Measurements from ENCODE around the gene PKDCC. TPM values are rescaled to one million over a fixed set of nuclear protein-coding genes. Genes with fewer than 3 reads are reported as not detected.

Gene PKDCC
- total and polyA plus RNA-seq, 10 of the 15 experiments (the other 5 are each of a cell fraction or from before 2014, with no cell fraction given), result 0.13 to 10.2 (median 2.3) TPM

DNA sequence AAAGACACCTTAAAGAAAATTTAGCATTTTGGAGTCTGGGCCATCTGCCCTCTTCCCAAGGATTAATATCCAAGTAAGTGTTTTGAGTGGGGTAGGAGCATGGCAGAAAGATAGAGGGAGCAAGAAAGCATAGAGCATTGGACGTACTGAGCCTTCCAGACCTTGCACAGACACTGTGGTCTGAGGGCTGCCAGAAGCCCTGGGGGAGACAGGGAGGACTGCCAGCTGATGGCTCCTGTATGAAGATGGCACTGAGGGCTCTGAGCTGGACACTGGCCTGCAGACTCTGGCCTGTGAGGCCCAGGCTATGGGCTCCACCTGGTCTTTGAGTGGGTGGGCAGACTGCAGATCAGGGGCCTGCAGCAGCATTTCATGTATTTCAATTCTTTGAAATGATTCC is 2.9 kb upstream of the PKDCC start:
- TF ChIP-seq, protein P1, sequence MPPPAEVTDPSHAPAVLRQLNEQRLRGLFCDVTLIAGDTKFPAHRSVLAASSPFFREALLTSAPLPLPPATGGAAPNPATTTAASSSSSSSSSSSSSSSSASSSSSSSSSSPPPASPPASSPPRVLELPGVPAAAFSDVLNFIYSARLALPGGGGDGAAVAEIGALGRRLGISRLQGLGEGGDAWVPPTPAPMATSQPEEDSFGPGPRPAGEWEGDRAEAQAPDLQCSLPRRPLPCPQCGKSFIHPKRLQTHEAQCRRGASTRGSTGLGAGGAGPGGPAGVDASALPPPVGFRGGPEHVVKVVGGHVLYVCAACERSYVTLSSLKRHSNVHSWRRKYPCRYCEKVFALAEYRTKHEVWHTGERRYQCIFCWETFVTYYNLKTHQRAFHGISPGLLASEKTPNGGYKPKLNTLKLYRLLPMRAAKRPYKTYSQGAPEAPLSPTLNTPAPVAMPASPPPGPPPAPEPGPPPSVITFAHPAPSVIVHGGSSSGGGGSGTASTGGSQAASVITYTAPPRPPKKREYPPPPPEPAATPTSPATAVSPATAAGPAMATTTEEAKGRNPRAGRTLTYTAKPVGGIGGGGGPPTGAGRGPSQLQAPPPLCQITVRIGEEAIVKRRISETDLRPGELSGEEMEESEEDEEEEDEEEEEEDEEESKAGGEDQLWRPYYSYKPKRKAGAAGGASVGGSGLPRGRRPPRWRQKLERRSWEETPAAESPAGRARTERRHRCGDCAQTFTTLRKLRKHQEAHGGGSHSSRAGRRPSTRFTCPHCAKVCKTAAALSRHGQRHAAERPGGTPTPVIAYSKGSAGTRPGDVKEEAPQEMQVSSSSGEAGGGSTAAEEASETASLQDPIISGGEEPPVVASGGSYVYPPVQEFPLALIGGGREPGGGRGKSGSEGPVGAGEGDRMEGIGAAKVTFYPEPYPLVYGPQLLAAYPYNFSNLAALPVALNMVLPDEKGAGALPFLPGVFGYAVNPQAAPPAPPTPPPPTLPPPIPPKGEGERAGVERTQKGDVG (CRISPR knock-in tag; IDR thresholded peaks at IDR 0.05), result no peak
- Histone ChIP-seq H2AFZ (ENCODE audit: control insufficient read depth, low read depth, low read length) (no peak overlapping the region), H3K27ac (ENCODE audit: control insufficient read depth, insufficient read depth) (no peak overlapping the region), H3K36me3 (ENCODE audit: control insufficient read depth in 2 of 2, insufficient read depth in 2 of 2, low read length in 1 of 2) (no peaks in the 10 kb centered on the region), H3K4me3 (no peak overlapping the region), H3K27me3 (replicated peaks in 1 of 2; ENCODE audit: control insufficient read depth in 2 of 2, insufficient read depth in 2 of 2, low read length in 1 of 2) (peaks cover 12 to 15% of the 10 kb centered on the region in 2 experiments), H3K4me1 (ENCODE audit: control insufficient read depth, insufficient read depth, low read length) (no peaks in the 10 kb centered on the region), H3K4me2 (ENCODE audit: control insufficient read depth, insufficient read depth) (no peak overlapping the region), H3K79me2 (ENCODE audit: control insufficient read depth, insufficient read depth, low read length) (no peaks in the 10 kb centered on the region), H3K9me3 (replicated peaks; ENCODE audit: control insufficient read depth, insufficient read depth, low read length) (no peaks in the 10 kb centered on the region), H4K20me1 (ENCODE audit: control insufficient read depth, insufficient read depth) (no peaks in the 10 kb centered on the region), H3K9ac (ENCODE audit: control insufficient read depth, insufficient read depth, low read length) (no peak overlapping the region)
- FAIRE-seq (no peak), DNase-seq (ENCODE audit: low read depth, low spot score) (no peak), ATAC-seq (no peak)
- CTCF ChIA-PET, result no interaction called here
- POLR2A ChIA-PET, result no interaction called here
- intact Hi-C loops (cut with micrococcal nuclease; ENCODE audit: unreplicated experiment) (no loop called here), in situ Hi-C loops (cut with MboI) (no loop called here)
- BruUV-seq (replicated peaks), result no TSS peak
- RAD21 ChIA-PET (ENCODE audit: unreplicated experiment), result interaction anchor here (1.4 kb wide), 1 partner anchor 191 kb away, joined by 5 read pairs; no protein-coding TSS in a partner anchor
- SMC1A ChIA-PET (ENCODE audit: uncharacterized antibody, unreplicated experiment), result no interaction called here
- 0% methylated on average over 1 of the region's 1 CpG for WGBS (ENCODE audit: insufficient coverage, insufficient replicate concordance, low lambda C conversion rate, missing lambda C conversion rate)

DNA sequence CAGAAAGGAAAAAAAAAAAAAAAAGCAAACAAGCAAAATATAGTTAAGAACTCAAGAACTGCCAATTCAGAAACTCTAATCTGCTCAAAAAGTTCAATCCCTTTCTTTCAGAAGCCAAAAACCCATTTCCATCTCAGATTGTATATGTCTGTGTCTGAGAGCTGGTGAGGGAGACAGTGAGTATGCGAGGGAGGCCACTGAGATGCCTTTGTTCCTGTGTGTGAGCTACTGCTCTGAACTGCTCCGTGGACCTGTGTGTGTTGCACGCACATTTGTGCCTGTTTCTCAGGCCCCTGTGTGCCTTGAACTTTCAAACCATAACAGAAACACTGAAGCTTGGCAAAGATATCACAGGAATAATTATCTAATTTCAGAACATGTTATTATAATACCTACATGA is 2.5 kb upstream of the PKDCC start:
- Histone ChIP-seq H3K36me3 (ENCODE audit: control insufficient read depth in 2 of 2, insufficient read depth in 2 of 2, low read length in 1 of 2) (no peaks in the 10 kb centered on the region), H4K20me1 (ENCODE audit: control insufficient read depth, insufficient read depth) (no peaks in the 10 kb centered on the region), H3K79me2 (ENCODE audit: control insufficient read depth, insufficient read depth, low read length) (no peaks in the 10 kb centered on the region), H3K4me2 (ENCODE audit: control insufficient read depth, insufficient read depth) (no peak overlapping the region), H2AFZ (ENCODE audit: control insufficient read depth, low read depth, low read length) (no peak overlapping the region), H3K9me3 (replicated peaks; ENCODE audit: control insufficient read depth, insufficient read depth, low read length) (no peaks in the 10 kb centered on the region), H3K27me3 (replicated peaks in 1 of 2; ENCODE audit: control insufficient read depth in 2 of 2, insufficient read depth in 2 of 2, low read length in 1 of 2) (peaks cover 13 to 15% of the 10 kb centered on the region in 2 experiments), H3K4me3 (no peak overlapping the region), H3K9ac (ENCODE audit: control insufficient read depth, insufficient read depth, low read length) (no peak overlapping the region), H3K27ac (ENCODE audit: control insufficient read depth, insufficient read depth) (no peak overlapping the region), H3K4me1 (ENCODE audit: control insufficient read depth, insufficient read depth, low read length) (no peaks in the 10 kb centered on the region)
- WGBS (ENCODE audit: insufficient coverage, insufficient replicate concordance, low lambda C conversion rate, missing lambda C conversion rate), result 75% methylated on average over 3 of the region's 3 CpGs
- DNase-seq (ENCODE audit: low read depth, low spot score) (no peak), FAIRE-seq (no peak), ATAC-seq (no peak)
- intact Hi-C loops (cut with micrococcal nuclease; ENCODE audit: unreplicated experiment), result no loop called here
- in situ Hi-C loops (cut with MboI), result no loop called here
- SMC1A ChIA-PET (ENCODE audit: uncharacterized antibody, unreplicated experiment), result interaction anchor here (1.6 to 1.8 kb wide), 2 partner anchors 15 to 176 kb away, joined by 4 to 5 read pairs; no protein-coding TSS in a partner anchor
- CTCF ChIA-PET, result interaction anchor here (0.8 to 1.3 kb wide), 2 partner anchors 11 to 42 kb away, joined by 3 read pairs; no protein-coding TSS in a partner anchor
- POLR2A ChIA-PET, result no interaction called here
- RAD21 ChIA-PET (ENCODE audit: unreplicated experiment), result interaction anchor here (1.4 kb wide), 1 partner anchor 192 kb away, joined by 5 read pairs; no protein-coding TSS in a partner anchor
- BruUV-seq (replicated peaks), result no TSS peak
- TF ChIP-seq CBX3 (IDR thresholded peaks at IDR 0.05; ENCODE audit: borderline replicate concordance, low read depth), result no peak
- TF ChIP-seq ESRRA (IDR thresholded peaks at IDR 0.05; ENCODE audit: low read length), result no peak
- no peak for TF ChIP-seq TBL1XR1 (IDR thresholded peaks at IDR 0.05; ENCODE audit: low read depth, low read length)
- TF ChIP-seq, protein P2, sequence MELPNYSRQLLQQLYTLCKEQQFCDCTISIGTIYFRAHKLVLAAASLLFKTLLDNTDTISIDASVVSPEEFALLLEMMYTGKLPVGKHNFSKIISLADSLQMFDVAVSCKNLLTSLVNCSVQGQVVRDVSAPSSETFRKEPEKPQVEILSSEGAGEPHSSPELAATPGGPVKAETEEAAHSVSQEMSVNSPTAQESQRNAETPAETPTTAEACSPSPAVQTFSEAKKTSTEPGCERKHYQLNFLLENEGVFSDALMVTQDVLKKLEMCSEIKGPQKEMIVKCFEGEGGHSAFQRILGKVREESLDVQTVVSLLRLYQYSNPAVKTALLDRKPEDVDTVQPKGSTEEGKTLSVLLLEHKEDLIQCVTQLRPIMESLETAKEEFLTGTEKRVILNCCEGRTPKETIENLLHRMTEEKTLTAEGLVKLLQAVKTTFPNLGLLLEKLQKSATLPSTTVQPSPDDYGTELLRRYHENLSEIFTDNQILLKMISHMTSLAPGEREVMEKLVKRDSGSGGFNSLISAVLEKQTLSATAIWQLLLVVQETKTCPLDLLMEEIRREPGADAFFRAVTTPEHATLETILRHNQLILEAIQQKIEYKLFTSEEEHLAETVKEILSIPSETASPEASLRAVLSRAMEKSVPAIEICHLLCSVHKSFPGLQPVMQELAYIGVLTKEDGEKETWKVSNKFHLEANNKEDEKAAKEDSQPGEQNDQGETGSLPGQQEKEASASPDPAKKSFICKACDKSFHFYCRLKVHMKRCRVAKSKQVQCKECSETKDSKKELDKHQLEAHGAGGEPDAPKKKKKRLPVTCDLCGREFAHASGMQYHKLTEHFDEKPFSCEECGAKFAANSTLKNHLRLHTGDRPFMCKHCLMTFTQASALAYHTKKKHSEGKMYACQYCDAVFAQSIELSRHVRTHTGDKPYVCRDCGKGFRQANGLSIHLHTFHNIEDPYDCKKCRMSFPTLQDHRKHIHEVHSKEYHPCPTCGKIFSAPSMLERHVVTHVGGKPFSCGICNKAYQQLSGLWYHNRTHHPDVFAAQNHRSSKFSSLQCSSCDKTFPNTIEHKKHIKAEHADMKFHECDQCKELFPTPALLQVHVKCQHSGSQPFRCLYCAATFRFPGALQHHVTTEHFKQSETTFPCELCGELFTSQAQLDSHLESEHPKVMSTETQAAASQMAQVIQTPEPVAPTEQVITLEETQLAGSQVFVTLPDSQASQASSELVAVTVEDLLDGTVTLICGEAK (IDR thresholded peaks at IDR 0.05; ENCODE audit: borderline replicate concordance), result no peak
- TF ChIP-seq EZH2 (IDR thresholded peaks at IDR 0.05; ENCODE audit: borderline replicate concordance, control insufficient read depth, low read depth, low read length), result no peak
- TF ChIP-seq RELA (IDR thresholded peaks at IDR 0.05; ENCODE audit: borderline replicate concordance, partially characterized antibody), result no peak
- no peak for TF ChIP-seq NR2F1 (conservative IDR thresholded peaks at IDR 0.05)
- no peak for TF ChIP-seq SIN3A (IDR thresholded peaks at IDR 0.05; ENCODE audit: low read depth, low read length)
